Effector CD4-positive, alpha-beta T cell (primary cell): Measurements from ENCODE around the gene PARD3B.

Experiments
- DNase-seq: peaks from one replicate; pipeline ENCODE4 v3.0.0-alpha.2; 2020

The PARD3B gene

GRCh38 chr2:204608237-204608939 is 63.1 kb downstream of the PARD3B start:
- DNase-seq = no peak

- no peak for DNase-seq
These were observed 65.8 kb downstream of the PARD3B start for GRCh38 chr2:204611017-204611631.

DNA sequence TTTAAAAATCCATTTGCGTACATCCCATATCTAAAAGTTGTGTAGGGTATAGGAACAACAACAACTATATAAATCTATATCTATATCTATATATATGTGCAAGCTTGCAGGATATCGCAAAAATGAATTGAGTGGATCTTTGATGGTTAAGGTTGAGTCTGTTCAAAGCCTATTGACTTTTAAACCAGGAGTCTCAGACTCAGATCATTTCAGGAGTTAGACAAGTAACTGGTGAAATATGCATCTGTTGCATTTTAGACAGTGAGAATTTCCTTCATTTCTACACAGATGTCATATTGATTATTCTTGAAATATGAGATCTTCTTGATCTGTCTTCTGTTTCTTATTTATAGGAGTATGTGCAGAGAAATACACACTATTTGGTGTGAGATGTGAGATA is 66.5 kb downstream of the PARD3B start:
- no peak for DNase-seq

DNA sequence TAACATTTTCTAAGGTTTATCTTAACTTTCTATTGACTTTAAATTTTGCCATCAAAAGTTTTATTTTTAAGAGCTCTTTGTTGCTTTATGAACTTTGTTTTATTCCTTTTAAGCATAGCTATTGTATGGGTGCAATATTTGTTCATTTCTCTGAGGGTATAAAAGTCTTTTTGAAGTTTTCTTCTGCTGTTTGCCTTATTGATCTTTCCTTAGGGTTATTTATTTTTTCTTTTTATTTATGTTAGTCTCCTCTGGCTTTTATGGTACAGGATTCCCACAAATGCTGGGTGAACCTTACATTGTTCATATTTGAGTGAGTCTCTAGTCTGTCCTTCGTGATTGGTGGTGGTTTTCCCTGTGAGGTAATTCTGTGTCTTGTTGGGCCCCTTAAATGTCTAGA is 68.4 kb downstream of the PARD3B start:
- DNase-seq = no peak

- DNase-seq = no peak
These were observed 70.2 kb downstream of the PARD3B start for GRCh38 chr2:204615456-204615855.

- no peak for DNase-seq
These were observed 79.9 kb downstream of the PARD3B start for GRCh38 chr2:204625135-204625534.

DNA sequence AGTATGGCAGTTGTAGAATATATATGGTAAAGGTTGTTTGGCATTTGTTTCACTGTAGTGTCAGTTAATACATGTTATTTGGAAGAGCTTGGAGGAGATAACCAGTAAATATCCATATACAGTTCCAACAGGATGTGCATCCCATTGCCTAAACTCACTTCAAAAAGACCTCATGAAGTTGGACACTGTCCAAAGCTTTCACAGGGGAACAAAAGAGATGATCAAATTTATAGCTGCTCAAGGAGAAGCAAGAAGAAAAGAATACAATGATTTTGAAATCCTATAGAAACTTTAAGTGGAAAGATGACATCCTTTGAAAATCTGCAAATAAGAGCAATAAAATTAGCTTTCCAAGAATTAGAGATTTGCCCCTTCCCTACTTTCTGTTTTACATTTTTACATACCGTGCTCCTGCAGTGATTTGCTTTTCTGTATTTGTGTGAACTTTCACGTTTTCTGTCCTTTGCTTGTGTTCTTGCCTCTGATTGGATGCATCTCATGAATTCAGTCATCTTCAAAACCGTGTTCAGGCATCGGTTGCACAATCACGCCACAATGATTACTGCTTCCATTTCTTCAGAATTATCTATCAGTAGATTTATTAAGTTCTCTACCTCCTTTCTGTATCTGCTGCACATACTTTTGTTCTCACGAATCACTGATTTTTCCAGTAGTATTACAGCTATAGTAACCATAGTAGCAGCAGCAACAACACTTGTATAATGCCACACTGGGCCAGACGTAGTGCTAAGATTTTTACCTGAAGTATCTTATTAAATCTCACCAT is 83.8 kb downstream of the PARD3B start:
- no peak for DNase-seq

GRCh38 chr2:204632410-204632809 is 87.1 kb downstream of the PARD3B start:
- DNase-seq = no peak

DNA sequence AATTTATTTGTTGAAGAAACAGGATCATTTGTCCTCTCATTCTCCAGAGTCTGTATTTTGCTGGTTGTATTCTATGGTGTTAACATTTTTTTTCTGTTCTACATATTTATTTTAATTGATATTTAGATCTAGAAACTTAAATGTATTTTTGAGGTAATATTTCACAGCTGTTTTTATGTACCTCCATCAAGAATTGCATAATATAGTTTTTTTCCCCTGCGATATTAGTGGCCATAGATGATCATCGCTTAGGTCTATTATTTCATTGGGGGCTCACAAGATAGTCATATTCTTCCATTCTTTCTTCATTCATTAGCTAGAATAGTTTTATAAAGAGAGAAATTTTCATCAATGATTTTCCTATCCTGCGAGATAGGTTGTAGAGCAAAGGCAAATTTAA is 89.3 kb downstream of the PARD3B start:
- no peak for DNase-seq

DNA sequence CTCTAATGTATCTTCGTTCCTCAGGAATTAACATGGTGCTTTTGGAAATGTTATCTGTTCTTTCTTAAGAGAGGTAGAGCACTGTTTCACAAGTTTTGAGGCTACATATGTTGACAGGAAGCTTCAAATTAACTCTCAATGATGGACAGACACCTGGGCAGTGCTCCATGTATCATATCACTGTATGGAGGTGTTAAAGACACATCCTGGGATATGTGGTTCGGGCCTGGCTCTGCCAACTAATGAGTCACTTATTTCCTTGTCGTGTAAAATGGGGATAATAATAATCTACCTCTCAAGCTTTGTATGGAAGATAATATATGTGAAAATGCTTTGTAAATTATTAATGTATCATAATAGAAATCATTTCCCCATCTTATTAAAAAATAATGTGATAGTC is 90.2 kb downstream of the PARD3B start:
- DNase-seq = no peak

DNA sequence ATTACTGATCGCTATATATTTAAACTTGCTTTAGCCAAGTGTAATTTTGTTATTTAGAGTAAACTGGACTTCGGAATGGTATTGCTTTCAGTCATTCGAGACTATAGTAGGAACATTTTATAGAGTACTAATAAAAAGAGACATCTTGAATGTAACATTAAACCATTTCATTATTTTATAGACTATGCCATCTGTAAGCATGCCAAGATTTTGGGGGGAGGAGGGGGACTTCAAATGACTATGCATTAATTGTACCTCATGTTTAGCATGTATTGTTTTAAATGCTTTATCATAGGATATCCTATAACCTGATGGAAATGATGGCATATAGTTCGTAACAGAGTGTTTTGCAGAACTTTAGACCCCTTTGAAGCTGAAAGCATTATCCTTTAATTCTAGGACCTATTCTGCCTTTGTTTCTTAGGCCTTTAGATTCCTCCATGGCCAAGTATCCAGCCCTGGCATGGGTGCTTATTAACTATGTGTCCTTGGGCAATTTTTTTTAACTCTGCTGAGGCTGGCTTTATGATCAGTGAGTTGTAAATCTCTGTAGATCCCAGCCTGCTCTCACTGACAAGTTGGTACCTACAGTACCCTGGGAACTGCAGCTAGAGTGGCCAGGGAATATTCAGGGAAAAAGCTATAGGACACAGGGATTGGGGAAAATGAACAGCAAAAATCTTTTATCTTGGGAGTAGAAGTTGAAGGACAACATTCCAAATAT is 93.4 kb downstream of the PARD3B start:
- no peak for DNase-seq

GRCh38 chr2:204643326-204643725 is 98.1 kb downstream of the PARD3B start:
- no peak for DNase-seq

DNA sequence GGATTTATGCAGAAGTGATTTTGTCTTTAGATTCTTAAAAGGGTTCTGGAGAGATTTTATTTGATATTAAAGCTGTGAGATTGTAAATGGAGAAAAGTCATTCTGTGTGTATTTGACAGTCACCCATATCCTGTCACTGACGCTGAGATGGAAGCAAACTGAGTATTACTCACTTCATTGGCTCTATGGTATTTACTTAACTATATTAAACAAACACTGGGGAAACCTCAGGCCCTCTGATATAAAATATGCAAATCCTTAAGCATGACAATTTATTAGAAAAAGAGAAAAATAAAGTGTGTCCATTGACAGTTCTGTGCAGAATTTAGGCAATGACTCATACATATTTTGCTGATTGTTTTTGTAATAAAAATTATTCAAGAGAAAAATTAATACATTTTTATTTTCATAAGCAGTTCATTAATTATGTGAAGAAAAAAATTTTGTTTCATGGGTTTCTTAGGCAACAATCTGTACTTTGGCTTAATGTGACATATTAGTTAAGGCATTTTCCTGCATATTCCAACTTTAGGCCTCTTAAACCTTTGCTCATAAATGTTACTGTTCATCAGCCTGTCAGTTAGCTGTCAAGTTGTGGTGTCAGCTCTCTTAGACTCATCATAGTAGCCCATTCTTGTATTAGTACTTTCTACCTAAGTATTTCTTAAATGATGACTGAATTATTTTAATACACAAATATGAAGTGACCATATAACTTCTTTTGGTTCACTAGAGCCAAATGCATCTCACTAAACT is 99.9 kb downstream of the PARD3B start:
- no peak for DNase-seq

GRCh38 chr2:204647626-204648025 is 102.4 kb downstream of the PARD3B start:
- DNase-seq = no peak

DNA sequence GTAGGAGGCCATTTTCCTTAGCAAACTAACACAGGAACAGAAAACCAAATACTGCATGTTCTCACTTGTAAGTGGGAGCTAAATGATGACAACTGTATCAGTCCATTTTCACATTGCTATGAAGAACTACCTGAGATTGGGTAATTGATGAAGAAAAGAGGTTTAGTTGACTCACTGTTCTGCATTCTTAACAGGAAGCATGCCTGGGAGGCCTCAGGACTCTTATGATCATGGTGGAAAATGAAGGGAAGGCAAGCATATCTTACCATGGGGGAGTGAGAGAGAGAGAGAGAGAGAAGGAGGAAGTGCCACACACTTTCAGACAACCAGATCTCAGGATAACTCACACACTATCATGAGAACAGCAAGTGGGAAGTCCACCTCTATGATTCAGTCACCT is 105.3 kb downstream of the PARD3B start:
- DNase-seq = no peak

DNA sequence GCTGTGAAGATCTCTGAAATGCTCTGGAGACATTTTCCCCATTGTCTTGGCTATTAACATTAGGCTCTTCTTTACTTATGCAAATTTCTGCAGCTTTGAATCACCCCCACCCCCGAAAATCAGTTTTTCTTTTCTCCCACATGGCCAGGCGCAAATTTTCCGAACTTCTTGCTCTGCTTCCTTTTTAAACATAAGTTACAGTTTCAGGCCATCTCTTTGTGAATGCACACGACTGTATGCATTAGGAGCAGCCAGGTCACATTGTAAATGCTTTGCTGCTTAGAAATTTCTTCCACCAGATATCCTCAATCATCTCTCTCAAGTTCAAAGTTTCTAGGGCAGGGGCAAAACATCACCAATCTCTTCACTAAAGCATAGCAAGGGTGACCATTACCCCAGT is 106.8 kb downstream of the PARD3B start:
- no peak for DNase-seq

DNA sequence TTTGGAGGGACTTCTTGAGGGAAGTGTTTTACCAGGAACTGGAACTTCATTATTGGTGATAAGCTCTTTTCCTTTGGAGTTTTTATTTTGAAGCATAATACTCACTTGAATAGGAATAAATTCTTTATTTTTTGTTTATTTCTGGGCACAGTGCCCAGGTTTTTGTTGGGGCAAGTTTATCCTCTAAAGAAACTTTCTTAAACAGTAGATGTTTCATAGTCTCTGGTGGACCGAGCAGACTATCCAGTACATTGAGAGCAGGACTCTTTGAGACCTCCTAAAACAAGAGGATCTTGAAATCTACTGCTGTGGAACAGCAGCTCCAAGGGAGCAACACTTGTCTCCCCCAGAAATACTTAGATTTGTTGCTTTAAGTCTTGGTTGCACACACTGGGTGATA is 109.4 kb downstream of the PARD3B start:
- DNase-seq = no peak

DNA sequence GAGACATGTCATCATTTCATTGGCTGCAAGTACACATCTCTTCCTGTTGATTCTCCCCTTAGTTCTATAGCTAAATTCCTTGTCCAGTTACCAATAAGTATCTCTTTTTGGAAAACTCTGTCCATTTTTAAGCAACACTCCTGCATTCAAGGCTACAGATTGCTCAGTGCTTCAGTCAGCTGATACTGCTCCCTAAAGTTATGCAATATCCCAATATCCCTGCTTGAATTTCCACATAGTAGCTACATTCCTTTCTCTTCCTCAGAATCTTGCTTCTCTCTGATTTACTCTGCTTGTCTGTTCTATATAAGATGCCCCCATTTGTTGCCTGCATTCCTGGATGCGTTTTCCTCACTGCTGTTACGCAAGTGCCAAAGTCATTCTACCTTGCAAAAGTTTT is 109.8 kb downstream of the PARD3B start:
- no peak for DNase-seq

DNA sequence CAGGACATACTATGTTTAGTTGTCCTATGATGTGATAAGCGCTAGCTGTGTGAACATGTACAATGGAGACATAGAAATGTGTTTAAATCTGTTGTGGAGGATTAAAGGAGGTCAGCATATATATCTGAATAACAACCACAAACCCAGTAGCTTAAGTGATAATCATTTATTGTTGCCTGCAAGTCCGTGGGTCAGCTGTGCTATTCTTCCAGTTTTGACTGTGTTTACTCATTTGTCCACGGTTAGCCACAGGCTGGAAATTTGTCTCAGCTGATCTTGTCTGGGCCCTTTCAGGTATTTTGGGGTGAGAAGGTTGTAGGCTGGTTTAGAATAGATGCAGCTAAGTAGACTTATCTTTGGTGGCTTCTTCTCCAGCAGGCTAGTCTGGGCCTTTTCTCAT is 110.4 kb downstream of the PARD3B start:
- DNase-seq = no peak

GRCh38 chr2:204657024-204657423 is 111.7 kb downstream of the PARD3B start:
- DNase-seq = no peak

- no peak for DNase-seq
These were observed 117.7 kb downstream of the PARD3B start for GRCh38 chr2:204662956-204663355.

DNA sequence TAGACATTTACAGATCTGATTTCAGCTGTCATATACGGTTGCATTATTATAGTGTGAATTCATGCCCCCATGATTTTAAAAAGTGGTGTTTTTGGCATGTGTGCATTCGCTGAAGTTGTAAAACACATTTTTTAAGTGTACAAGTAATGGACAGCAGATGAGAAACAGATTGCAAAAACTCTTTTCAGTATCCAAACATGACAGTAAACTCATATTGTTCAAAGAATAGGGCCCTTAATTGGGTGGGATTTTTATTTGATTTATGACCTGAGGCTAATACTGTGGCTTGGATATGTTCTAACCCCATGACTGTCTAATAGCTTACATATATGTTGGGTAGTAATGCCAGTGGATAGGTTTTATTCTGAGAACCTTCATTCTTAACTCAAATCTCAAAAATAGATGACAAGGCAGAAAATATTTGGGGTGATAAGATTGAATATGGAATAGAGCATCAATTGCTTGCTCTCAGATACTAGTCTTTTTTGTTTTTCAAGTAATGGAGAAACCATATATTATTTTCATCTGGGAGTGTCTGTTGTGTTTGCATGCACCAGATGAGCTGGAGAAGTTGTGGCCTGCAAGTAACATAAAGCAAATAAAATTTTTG is 118.6 kb downstream of the PARD3B start:
- no peak for DNase-seq
